ENCODE results near the gene CCDC9B.

Gene CCDC9B

DNA sequence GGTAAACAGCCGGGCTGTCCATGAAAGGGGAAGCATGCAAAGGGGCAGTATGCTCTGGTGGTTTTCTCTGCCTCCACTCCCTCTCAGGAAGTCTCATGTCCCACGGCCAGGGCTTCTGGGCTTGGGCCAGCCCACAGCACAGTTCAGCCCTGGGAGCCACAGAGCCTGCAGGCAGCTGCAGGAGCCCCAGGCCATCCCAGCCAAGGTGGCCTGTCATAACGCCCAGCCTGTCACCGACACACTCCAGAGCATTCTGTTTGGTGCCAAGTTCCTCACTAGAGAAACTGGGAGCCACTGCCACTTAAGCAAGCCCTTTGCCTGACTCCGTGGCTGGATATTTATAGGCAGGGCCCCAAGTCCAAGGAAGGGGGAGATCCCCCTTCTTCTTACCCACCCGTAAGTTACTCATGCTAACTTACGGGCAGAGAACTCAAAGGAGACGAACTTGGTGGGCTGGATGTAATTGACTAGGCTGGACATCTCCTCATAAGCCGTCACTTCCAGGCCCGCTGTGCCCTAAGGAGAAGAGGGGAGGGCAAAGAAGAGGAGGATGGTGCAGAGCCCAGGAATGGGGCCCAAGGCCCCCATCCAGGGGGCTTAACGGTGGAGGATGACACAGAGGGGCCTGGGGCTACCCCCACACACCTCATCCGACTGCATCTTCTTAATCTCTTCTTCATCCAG is 44.7 kb downstream of the CCDC9B start:
- no peaks in the 10 kb centered on the region for H3K9me3 ChIP-seq (replicated peaks; ENCODE audit: insufficient read depth, low read length)
- no peak overlapping the region for H2AFZ ChIP-seq (ENCODE audit: low read length)
- no peaks in the 10 kb centered on the region for H3K79me2 ChIP-seq (ENCODE audit: low read length)
- no peak overlapping the region for H3K4me3 ChIP-seq (ENCODE audit: low read length)
- TF ChIP-seq CTCF (IDR thresholded peaks at IDR 0.05; ENCODE audit: low read length) (no peak), EZH2 (optimal IDR thresholded peaks at IDR 0.05; ENCODE audit: low read depth, low read length) (no peak), EZH2phosphoT487 (IDR thresholded peaks at IDR 0.05; ENCODE audit: low read length) (no peak)
- H3K9me2 ChIP-seq (replicated peaks; ENCODE audit: insufficient read depth, low read length), result no peaks in the 10 kb centered on the region
- peaks cover 40% of the 10 kb centered on the region for H3K27me3 ChIP-seq (replicated peaks; ENCODE audit: insufficient read depth, low read length)
- H3K4me1 ChIP-seq (ENCODE audit: low read length), result no peaks in the 10 kb centered on the region
- no peak overlapping the region for H3K4me2 ChIP-seq (ENCODE audit: low read depth, low read length)
- H3F3A ChIP-seq (ENCODE audit: insufficient read depth, low read length), result no peaks in the 10 kb centered on the region
- no peak overlapping the region for H3K27ac ChIP-seq (ENCODE audit: low read length)
- no peak for DNase-seq
- no peaks in the 10 kb centered on the region for H4K20me1 ChIP-seq (ENCODE audit: insufficient read depth, low read length)
- H3K9ac ChIP-seq (ENCODE audit: low read length), result no peak overlapping the region
- no peaks in the 10 kb centered on the region for H3K36me3 ChIP-seq (replicated peaks; ENCODE audit: insufficient read depth, low read length)

GRCh38 chr15:40295297-40295696 is 45.4 kb downstream of the CCDC9B start:
- no peaks in the 10 kb centered on the region for H3K9me3 ChIP-seq (replicated peaks; ENCODE audit: insufficient read depth, low read length)
- no peak overlapping the region for H3K4me3 ChIP-seq (ENCODE audit: low read length)
- no peak overlapping the region for H2AFZ ChIP-seq (ENCODE audit: low read length)
- no peaks in the 10 kb centered on the region for H3F3A ChIP-seq (ENCODE audit: insufficient read depth, low read length)
- H3K27me3 ChIP-seq (replicated peaks; ENCODE audit: insufficient read depth, low read length), result peaks cover 38% of the 10 kb centered on the region
- DNase-seq, result no peak
- no peaks in the 10 kb centered on the region for H3K36me3 ChIP-seq (replicated peaks; ENCODE audit: insufficient read depth, low read length)
- H3K4me2 ChIP-seq (ENCODE audit: low read depth, low read length), result no peak overlapping the region
- no peak overlapping the region for H3K9ac ChIP-seq (ENCODE audit: low read length)
- H3K9me2 ChIP-seq (replicated peaks; ENCODE audit: insufficient read depth, low read length), result no peaks in the 10 kb centered on the region
- no peak overlapping the region for H3K27ac ChIP-seq (ENCODE audit: low read length)
- H3K79me2 ChIP-seq (ENCODE audit: low read length), result no peaks in the 10 kb centered on the region
- H4K20me1 ChIP-seq (ENCODE audit: insufficient read depth, low read length), result no peaks in the 10 kb centered on the region
- no peaks in the 10 kb centered on the region for H3K4me1 ChIP-seq (ENCODE audit: low read length)
- no peak for TF ChIP-seq EZH2 (optimal IDR thresholded peaks at IDR 0.05; ENCODE audit: low read depth, low read length)
- no peak for TF ChIP-seq CTCF (IDR thresholded peaks at IDR 0.05; ENCODE audit: low read length)
- TF ChIP-seq EZH2phosphoT487 (IDR thresholded peaks at IDR 0.05; ENCODE audit: low read length), result no peak

GRCh38 chr15:40293905-40294895 is 46.5 kb downstream of the CCDC9B start:
- H3K4me2 ChIP-seq (ENCODE audit: low read depth, low read length), result no peak overlapping the region
- H3K9me2 ChIP-seq (replicated peaks; ENCODE audit: insufficient read depth, low read length), result no peaks in the 10 kb centered on the region
- H3K4me1 ChIP-seq (ENCODE audit: low read length), result no peaks in the 10 kb centered on the region
- H2AFZ ChIP-seq (ENCODE audit: low read length), result no peak overlapping the region
- no peak overlapping the region for H3K4me3 ChIP-seq (ENCODE audit: low read length)
- no peak overlapping the region for H3K27ac ChIP-seq (ENCODE audit: low read length)
- DNase-seq, result no peak
- H3K36me3 ChIP-seq (replicated peaks; ENCODE audit: insufficient read depth, low read length), result no peaks in the 10 kb centered on the region
- TF ChIP-seq CTCF (IDR thresholded peaks at IDR 0.05; ENCODE audit: low read length) (no peak), EZH2phosphoT487 (IDR thresholded peaks at IDR 0.05; ENCODE audit: low read length) (no peak), EZH2 (optimal IDR thresholded peaks at IDR 0.05; ENCODE audit: low read depth, low read length) (no peak)
- H3F3A ChIP-seq (ENCODE audit: insufficient read depth, low read length), result no peaks in the 10 kb centered on the region
- no peaks in the 10 kb centered on the region for H3K79me2 ChIP-seq (ENCODE audit: low read length)
- H4K20me1 ChIP-seq (ENCODE audit: insufficient read depth, low read length), result no peaks in the 10 kb centered on the region
- peaks cover 33% of the 10 kb centered on the region; the same call in 1 of the 2 replicates for H3K27me3 ChIP-seq (replicated peaks; ENCODE audit: insufficient read depth, low read length)
- H3K9ac ChIP-seq (ENCODE audit: low read length), result no peak overlapping the region
- H3K9me3 ChIP-seq (replicated peaks; ENCODE audit: insufficient read depth, low read length), result no peaks in the 10 kb centered on the region
